HG02970 (cell line): ENCODE results near the gene FN1.

Experiments
- ATAC-seq: cut with Tn5 transposase; IDR thresholded peaks from one replicate; pipeline ENCODE4 v1.9.1; 2021; ENCODE audit warnings: mild to moderate bottlenecking, moderate library complexity, moderate number of reproducible peaks; ENCODE audit not compliant: unreplicated experiment, low FRiP score

Gene FN1

DNA sequence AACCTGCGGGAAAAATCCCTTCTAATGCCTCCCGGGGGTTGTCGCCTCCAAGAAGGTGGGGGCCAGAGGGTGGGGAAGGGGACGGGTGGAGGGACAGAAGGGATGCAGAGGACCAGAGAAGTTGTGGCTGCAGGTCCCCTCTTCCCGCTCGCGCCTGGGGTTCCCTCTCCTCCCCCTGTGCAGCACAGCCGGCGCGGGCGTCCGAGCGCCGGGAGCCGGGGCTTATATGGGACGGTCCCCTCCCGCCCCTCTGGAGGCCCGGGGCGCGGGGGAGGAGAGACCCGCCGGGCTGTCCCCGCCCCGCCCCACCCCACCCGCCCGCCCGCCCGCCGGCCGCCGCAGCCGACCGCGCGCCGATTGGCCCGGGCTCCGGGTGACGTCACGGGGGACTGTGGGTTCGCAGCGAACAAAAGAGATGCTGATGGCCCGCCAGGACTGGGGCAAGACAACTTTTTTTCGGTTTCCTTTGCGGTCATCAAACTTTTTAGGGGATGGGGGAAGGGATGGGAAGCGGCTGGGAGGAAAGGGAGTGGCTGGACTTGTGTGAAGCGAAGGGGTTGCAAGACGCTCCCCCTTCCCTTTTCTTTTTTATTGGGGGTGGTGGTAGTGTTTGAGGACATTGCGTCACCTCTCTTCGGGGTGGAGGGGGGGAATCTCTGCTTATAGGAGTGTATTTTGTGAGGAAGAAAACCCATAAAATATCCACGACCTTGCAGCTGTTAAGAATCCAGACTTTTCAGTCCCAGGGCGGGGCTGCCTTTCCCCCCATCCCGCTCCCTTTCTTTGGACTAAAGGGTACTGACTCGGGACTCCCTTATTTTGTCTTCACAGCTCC, at the start of gene FN1:
TSS of gene FN1 (minus strand) at position 199 of the 835 bp plus-strand sequence. CDS start 266 bp downstream, outside the sequence.
- peak; percentile 54 for ATAC-seq

DNA sequence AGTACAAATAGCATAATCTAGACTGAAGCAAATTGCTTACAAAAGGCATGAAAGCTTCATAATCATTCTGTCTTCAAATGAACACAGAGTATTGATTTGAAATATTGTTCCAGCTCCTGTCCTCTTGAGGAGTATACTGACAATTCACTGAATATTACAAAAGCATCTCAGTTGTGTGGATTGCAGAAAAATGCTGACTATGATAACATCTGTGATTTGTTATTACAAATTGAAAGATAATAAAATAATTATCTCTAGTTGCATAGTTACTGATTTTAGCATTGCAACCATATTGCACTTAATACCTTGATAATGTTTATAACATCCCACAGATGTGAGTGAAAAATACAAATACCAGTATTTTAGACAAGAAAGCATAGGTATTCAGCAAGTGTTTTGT, 49.2 kb upstream of the FN1 start:
- ATAC-seq, result no peak

DNA sequence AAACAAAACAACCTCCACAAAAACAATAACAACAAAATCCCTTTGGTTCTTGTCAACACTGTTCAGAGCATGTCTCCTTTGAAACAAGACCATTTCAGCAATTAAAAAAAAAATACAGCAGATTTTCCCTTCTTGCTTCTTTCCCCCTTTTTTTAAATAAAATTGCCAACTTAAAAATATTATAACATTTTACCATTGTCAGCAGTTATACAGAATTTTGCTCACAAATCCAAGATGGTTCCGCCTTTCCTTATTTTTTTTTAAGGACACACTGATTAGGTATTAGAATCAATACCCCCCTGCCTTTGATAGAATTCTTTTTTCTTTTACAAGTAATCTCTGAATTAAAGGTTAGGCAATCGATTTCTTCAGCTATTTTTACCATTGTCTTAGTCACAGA, 48.7 kb upstream of the FN1 start:
- ATAC-seq, result no peak

DNA sequence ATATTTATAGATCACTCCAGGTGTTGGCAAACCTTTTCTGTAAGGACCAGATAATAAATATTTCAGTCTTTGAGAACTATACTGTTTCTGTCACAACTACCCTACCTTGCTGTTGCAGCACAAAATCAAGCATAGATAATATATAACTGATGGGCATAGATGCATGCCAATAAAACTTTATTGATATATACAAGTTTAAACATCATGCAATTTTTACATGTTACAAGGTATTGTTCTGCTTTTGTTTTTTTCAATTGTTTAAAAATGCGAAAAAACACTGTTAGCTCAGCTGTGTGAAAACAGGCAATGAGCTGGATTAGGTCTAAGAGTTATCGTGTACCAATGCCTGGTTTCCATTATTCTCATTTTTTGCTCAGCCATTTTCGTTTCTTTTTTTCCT, 47.6 kb upstream of the FN1 start:
- ATAC-seq, result no peak

DNA sequence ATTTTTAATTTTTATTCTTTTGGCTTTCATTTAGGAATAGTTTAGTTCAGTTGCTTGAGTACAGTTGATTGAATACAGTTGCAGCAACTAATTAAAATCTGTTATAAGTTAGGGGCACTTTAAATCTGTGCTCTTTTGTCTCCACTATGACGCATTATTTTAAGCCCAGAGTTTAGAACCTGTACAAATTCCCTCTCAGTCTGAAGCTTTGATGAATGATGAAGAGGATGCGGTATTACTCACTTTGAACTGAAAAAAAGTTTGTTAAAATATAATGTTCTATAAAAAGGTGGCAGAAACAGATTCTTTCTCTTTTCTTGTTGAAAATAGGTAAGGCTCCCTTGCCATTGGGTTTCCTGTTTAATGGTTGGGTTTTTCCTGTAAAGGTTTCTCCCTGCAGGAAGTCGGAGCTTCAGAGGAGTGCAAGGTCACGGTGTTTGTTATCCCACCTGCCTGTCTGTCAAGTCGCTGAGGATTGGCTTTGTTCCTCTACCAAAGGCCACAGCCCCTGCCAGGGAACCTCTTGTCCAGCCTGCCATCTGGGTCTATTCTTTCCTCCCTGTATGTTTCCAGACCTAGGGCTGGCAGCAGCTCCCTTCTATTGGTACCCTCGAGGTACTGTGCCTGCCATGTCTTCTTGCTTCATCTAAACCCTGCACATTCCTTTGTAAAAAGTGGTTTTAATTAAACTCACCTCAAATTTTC, 43.8 kb upstream of the FN1 start:
- ATAC-seq, result no peak

GRCh38 chr2:215479121-215479520, 43.3 kb upstream of the FN1 start:
- no peak for ATAC-seq

DNA sequence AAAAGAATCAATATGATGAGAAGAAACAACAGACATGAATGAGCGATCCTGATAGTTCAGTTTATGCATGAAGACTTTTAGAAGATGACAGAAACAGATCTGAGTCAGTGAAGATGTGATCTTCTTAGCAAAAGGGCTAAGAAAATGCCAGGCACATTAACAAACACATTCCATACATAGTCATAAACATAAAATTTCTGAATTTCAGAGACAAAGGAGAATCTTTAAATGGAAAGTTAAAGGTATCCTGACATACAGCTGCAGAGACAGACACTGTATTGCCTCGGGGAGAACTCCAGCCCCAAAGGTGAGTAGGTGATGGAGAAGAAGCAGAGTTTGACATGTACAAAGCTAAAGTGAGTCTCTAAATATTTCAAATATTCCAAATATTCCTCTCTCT, 40.6 kb upstream of the FN1 start:
- ATAC-seq, result no peak

- ATAC-seq, result no peak
Measured at GRCh38 chr2:215466097-215466909, 30.4 kb upstream of the FN1 start.

GRCh38 chr2:215465256-215465655, 29.4 kb upstream of the FN1 start:
- ATAC-seq, result no peak

DNA sequence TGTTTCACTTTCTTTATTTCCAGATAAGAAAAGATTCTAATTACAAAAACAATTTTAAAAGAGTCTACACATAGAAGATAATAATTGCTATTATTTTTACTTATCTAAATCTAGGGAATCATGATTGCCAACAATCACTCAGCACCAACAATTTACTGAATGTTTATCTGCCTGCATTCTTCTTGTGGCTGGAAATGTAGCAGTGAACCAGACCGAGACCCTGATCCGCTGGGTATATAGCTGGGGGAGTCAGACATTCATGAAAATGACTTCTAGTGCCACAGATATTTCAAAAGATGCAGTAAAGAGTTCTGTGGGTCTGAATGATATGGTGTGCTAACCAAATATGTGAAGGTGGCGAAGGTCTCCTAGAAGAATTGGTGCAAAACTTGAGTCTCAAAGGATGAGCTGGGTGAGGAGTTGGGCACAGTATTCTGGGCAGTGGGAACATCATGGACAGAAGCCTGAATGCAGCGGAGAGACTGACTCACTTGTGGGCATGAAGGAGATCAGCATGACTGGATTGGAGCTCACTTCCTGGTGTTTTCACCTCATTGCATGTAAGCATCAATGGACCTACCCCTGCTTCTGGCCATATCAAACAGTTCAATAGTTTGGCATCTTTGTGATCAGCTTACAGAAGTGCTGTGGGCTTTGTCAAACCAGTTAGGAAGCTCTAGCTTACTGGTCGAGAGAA, 26.1 kb upstream of the FN1 start:
- no peak for ATAC-seq

GRCh38 chr2:215460682-215461382, 25.0 kb upstream of the FN1 start:
- no peak for ATAC-seq

DNA sequence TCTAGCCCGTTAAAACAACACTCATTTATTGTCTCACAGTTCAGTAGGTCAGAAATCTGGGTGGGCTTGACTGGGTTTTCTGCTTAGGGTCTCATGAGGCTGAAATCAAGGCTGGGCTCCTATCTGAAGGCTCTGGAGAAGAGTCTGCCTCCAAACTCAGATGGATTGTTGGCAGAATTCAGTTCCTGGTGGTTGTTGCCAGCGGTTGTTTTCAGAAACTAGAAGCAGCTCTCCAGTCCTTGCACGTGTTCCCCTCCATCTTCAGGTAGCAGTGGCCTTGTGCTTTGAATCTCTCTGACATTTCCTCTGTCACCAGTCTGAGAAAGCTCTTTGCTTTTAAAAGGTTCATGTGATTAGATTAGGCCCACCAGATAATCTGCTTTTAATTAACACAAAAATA, 20.1 kb upstream of the FN1 start:
- ATAC-seq, result no peak

DNA sequence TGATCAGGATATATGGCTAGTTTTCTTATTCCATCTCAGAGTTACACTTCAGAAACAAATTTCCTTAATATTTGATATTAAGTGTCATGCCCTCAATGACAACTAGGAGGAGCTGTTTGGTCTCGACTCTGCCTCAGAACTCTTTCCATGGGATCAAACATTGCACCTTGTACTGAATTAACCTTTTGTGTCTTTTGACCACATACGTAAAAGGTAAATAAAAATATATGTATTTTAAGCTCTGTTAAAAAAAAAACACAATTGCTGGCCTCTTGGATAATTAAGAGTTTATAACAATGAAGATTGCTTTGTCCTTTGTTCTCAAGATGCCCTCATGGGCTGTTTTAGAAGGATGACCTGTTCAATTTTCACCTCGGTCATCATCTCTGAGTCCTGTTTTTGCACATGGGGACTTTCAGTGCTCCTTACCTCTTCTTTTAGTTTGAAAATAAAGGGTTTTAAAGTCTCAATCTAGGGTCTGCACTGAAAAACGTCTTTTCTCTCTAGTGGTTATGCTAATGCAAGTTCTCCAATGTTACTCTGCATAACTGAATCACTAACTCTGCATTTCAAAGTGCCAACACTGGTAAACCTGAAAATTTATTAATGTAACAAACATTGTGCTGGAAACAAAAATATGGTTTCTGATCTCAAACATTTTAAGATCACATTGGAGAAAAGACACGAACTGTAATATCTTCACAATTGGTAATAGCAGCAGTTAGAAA, 18.8 kb upstream of the FN1 start:
- no peak for ATAC-seq

GRCh38 chr2:215452725-215453124, 16.9 kb upstream of the FN1 start:
- ATAC-seq, result no peak

DNA sequence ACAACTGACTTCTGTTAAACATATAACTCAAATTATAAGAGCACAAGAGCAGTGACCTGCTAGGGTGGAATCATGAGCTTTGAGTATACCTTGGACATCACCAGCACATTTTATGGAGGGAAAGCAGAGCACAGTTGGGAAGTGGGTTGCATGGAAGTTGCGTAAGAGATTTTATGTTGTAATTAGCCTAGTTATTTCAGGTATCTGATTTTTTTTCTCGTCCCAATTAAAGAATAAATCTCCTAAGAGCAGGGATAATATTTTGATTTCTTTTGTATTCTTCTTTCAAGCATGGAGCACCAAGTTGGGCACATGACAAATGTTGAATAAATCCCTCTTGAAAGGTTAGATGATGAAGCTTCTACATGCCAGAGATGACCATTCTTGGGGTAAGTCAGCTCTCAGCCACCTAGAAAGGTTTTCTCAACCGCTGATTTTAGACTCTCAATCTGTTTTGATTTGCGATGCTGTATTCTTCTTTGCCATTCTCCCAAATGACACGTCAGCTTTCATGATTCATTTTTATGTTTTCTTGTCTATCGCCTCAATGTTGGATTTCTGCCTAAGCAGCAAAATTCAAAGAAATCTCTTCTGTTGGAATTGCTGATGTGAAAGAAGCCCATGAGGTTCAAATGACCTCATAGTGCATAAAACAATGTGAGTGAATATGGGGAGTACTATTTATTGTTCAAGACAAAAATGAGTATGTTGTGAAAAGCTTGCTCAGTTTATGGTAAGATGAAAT, 15.3 kb upstream of the FN1 start:
- no peak for ATAC-seq

GRCh38 chr2:215450188-215451011, 14.5 kb upstream of the FN1 start:
- no peak for ATAC-seq

DNA sequence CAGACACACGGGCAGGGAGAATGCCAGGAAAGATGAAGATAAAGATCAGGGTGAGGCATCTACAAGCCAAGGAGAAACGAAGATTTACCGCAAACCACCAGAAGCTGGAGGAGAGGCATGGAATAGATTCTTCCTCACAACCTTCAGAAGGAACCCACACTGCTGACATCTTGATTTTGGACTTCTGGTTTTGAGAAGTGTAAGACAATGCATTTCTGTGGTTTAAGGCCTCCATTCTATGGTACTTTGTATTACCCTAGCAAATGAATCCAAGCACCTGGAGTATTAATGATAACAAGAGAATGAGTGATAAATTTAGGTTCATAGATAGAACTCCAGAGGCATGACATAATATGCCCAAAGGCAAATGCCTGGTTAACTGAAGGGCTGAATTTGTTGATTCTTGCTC, 11.8 kb upstream of the FN1 start:
- ATAC-seq, result no peak

GRCh38 chr2:215447056-215447455, 11.2 kb upstream of the FN1 start:
- ATAC-seq, result no peak
